Mesothelial cell of epicardium (in vitro differentiated cells): ENCODE data around the gene RAMP3. TPM values are rescaled to one million over a fixed set of nuclear protein-coding genes. Genes with fewer than 3 reads are reported as not detected.

Experiments
- DNase-seq, 2 experiments: peaks; one replicate each; pipeline ENCODE4 v3.0.0; 2021; ENCODE audit warnings: low spot score in 2 of 2; ENCODE audit not compliant: unreplicated experiment in 2 of 2
- H3K27ac Mint-ChIP-seq: 2 replicates; pipeline ENCODE4 v1.8.0; 2021; ENCODE audit warnings: mixed read lengths
- H3K27me3 Mint-ChIP-seq: 2 replicates; pipeline ENCODE4 v1.8.0; 2021; ENCODE audit warnings: low read depth, mixed read lengths
- H3K36me3 Mint-ChIP-seq: 2 replicates; pipeline ENCODE4 v1.8.0; 2021; ENCODE audit warnings: mixed read lengths
- H3K4me1 Mint-ChIP-seq: 2 replicates; pipeline ENCODE4 v1.8.0; 2021; ENCODE audit warnings: mixed read lengths
- H3K4me3 Mint-ChIP-seq: 2 replicates; pipeline ENCODE4 v1.8.0; 2021; ENCODE audit warnings: mild to moderate bottlenecking, moderate library complexity, mixed read lengths
- H3K9me3 Mint-ChIP-seq: 2 replicates; pipeline ENCODE4 v1.8.0; 2021; ENCODE audit warnings: mixed read lengths
- CTCF ChIP-seq: fragments of 200-600 bp; sonication (generic); IDR thresholded peaks from one replicate; pipeline ENCODE4 v1.5.0; 2021; ENCODE audit warnings: antibody characterized with exemption; ENCODE audit not compliant: unreplicated experiment
- total RNA-seq: library from RNA; stranded (reverse); gene quantifications from 3 replicates; pipeline ENCODE4 v1.2.1, GENCODE V29; 2021

The RAMP3 gene
- total RNA-seq, 1 donor from 2014 or later, result not detected

- peaks cover 4% of the 10 kb centered on the region for H3K9me3 Mint-ChIP-seq
- H3K27ac Mint-ChIP-seq, result no peak overlapping the region
- H3K27me3 Mint-ChIP-seq, result peaks cover 85% of the 10 kb centered on the region
- no peak for TF ChIP-seq CTCF
- H3K4me3 Mint-ChIP-seq, result no peak overlapping the region
- no peaks in the 10 kb centered on the region for H3K4me1 Mint-ChIP-seq
- no peak for DNase-seq
- no peaks in the 10 kb centered on the region for H3K36me3 Mint-ChIP-seq
Observed at GRCh38 chr7:45159296-45159695, 1.7 kb downstream of the RAMP3 start.

GRCh38 chr7:45160417-45160881 is 2.9 kb downstream of the RAMP3 start:
- DNase-seq, result no peak
- H3K9me3 Mint-ChIP-seq, result peaks cover 11% of the 10 kb centered on the region
- peaks cover 85% of the 10 kb centered on the region for H3K27me3 Mint-ChIP-seq

GRCh38 chr7:45161138-45161537 is 3.5 kb downstream of the RAMP3 start:
- H3K27me3 Mint-ChIP-seq, result peaks cover 80% of the 10 kb centered on the region
- TF ChIP-seq CTCF, result no peak
- H3K4me1 Mint-ChIP-seq, result no peaks in the 10 kb centered on the region
- peaks cover 11% of the 10 kb centered on the region for H3K9me3 Mint-ChIP-seq
- no peak overlapping the region for H3K27ac Mint-ChIP-seq
- H3K4me3 Mint-ChIP-seq, result no peak overlapping the region
- no peaks in the 10 kb centered on the region for H3K36me3 Mint-ChIP-seq
- no peak for DNase-seq

More at GRCh38 chr7:45160417-45160881, 2.9 kb downstream of the RAMP3 start:
- H3K27ac Mint-ChIP-seq, result no peak overlapping the region
- H3K4me3 Mint-ChIP-seq, result no peak overlapping the region
- no peaks in the 10 kb centered on the region for H3K4me1 Mint-ChIP-seq
- TF ChIP-seq CTCF, result no peak
- H3K36me3 Mint-ChIP-seq, result no peaks in the 10 kb centered on the region

- TF ChIP-seq CTCF, result no peak
Observed at GRCh38 chr7:45161842-45162241, 4.3 kb downstream of the RAMP3 start.

GRCh38 chr7:45162311-45162845 is 4.8 kb downstream of the RAMP3 start:
- no peaks in the 10 kb centered on the region for H3K4me1 Mint-ChIP-seq
- H3K27me3 Mint-ChIP-seq, result peaks cover 74% of the 10 kb centered on the region
- peaks cover 11% of the 10 kb centered on the region for H3K9me3 Mint-ChIP-seq
- DNase-seq, result no peak
- H3K27ac Mint-ChIP-seq, result no peak overlapping the region
- no peak overlapping the region for H3K4me3 Mint-ChIP-seq
- no peaks in the 10 kb centered on the region for H3K36me3 Mint-ChIP-seq
- no peak for TF ChIP-seq CTCF

More at GRCh38 chr7:45161842-45162241, 4.3 kb downstream of the RAMP3 start:
- Mint-ChIP-seq H3K27me3 (peaks cover 77% of the 10 kb centered on the region), H3K9me3 (peaks cover 11% of the 10 kb centered on the region), H3K4me1 (no peaks in the 10 kb centered on the region), H3K27ac (no peak overlapping the region), H3K36me3 (no peaks in the 10 kb centered on the region), H3K4me3 (no peak overlapping the region)
- DNase-seq, result no peak
